ENCODE results near the gene NOMO2.
"Not testable (repeated sequence)": the region's sequence is repeated elsewhere in the genome, so short reads cannot be mapped to it uniquely, and the experiment has no call there.

The NOMO2 gene

DNA sequence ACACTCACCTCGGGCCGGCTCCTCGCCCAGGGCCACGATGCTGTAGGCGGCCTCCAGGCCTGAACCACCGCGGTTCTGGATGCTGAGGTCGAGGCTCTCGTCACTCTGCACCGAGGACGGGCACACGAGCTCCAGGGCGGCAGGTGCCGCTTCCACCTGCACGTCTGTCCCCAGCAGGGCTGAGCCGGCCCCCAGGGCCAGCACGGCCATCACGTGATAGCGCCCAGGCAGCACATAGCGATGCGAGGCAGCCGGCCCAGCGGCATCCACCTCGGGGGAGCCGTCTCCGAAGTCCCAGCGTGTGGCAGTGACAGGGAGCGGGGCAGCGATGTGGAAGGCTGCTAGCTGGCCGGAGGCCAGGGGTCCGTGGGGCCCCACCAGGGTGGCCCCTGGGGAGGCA is 167.5 kb downstream of the NOMO2 start:
- H3K27ac ChIP-seq: not testable (repeated sequence)

DNA sequence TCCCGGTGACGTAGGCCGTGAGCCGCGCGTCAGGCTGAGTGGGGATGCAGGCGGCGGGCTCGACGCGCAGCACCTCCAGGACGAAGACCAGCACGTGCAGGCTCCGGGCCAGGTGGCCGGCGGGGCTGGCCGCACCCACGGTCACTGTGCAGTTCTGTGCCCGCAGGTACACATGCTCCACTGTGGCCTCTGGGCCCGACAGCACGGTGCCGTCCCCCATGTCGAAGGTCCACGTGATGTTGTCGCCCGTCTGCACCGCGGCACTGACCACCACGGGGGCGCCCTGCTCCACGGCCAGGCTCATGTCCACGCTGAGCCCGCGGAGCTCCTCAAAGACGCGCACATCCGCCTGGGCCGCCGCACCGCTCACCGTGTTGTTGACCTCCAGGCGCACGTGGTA is 174.1 kb downstream of the NOMO2 start:
- H3K27ac ChIP-seq: not testable (repeated sequence)

DNA sequence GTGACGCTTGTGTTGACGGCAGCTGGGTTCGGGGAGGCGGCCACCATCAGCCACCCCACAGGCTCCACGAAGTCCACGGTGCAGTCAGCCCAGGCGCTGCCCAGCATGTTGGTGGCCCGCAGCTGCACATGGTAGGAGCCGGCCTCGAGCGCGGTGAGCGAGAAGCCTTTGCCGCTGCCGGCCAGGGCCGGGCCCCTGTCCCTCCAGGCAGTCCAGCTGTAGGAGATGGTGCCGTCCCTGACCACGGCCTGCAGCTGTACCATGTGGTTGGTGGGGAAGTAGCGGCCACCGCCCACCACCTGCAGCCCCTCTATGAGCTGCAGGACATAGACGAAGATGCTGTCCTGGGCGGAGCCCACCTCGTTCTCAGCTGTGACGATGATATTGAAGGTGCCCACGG is 175.4 kb downstream of the NOMO2 start:
- not testable (repeated sequence) for H3K27ac ChIP-seq

DNA sequence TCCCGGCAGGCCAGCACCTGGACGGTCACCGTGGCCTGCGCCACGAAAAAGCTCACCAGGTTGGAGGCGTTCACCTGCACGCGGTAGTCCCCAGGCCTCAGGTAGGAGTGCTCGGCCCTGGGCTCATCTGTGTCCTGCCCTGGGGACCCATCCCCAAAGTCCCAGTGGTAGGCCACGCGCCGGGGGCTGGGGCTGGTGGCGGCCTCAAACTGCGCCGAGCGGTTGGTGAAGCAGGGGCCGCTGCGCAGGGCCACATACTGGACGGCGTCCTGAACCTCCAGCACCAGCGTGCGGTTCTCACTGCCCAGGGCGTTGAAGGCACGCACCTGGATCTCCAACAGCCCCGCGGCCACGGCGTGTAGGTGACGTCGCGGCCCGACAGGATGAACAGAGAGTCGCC is 176.6 kb downstream of the NOMO2 start:
- H3K27ac ChIP-seq: not testable (repeated sequence)

DNA sequence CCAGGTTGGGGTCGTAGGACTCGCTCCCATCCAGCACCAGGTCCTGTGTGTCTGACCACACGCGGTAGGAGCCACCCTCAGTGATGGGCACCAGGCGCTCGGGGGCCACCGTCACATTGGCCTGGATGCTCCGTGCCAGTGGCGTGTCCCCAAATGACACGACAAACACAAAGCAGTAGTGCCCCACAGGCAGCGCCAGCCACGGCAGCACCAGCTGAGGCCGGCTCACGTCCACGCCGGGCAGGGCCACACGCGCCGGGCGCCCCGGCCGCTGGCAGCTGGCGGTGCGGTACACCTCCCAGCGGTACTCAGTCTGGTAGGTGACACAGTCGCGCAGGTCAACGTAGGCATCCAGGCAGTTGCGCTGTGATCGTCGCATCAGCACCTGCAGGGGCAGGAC is 177.0 kb downstream of the NOMO2 start:
- not testable (repeated sequence) for H3K27ac ChIP-seq

DNA sequence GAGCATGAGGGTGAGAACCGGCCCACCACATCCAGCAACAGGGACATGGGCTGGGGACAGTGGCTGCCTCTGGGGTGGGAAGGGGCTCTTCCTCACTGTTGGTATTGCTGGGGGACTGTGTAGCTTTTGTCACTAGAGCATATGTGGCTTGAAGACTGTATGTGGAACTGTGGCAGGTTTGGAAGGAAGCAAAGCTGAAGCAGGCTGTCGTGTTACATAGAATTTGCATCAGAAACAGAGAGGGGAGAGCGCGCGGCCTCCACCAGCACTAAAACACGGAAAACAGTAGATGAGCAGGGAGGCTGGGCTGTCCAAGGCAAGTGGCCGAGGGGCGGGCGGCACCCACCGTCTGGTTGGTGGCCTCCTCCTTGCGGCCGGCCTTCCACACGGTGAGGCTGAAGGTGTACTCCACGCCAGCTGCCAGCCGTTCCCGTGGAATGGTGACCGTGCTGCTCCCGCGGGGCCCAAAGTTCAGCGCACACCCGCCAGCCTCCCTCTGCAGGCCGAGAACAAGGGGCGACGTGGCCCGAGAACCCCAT is 177.7 kb downstream of the NOMO2 start:
- H3K27ac ChIP-seq: not testable (repeated sequence)

DNA sequence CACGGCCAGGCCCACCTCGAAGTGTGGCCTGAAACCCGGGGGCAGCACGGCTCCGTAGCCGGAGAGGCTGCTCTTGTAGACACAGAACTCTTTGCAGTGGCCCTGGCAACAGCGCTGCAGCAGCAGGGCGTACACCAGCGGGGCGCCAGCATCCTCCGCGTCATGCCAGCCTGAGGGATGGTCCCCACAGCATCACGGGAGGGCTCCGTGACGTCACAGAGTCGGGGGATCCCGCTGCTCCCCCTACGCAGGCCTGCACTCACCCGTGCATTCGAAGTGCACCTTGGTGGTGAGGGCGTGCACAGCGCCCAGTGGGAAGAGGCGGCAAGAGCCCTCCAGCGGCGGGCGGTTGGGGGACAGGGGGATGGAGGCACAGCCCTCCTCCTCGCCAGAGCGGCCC is 179.2 kb downstream of the NOMO2 start:
- not testable (repeated sequence) for H3K27ac ChIP-seq

All from 22Rv1 (cell line).